Inflammatory macrophage (primary cell): Measurements from ENCODE around the gene SMIM5.
"Not testable (repeated sequence)": the region's sequence is repeated elsewhere in the genome, so short reads cannot be mapped to it uniquely, and the experiment has no call there.

Source experiments
- DNase-seq, 2 donors: peaks; one replicate each; pipeline ENCODE4 v3.0.0-alpha.2; 2020 to 2022
- total RNA-seq, 18 experiments: gene quantifications; one replicate each; lab custom pipeline; 2026; ENCODE audit warnings: mixed read lengths in 6 of 18, inconsistent platforms in 2 of 18; lab: John Stamatoyannopoulos, UW

The SMIM5 gene, protein sequence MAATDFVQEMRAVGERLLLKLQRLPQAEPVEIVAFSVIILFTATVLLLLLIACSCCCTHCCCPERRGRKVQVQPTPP
- total RNA-seq, result 0 to 1.9 (median 0.27) reads per million in 18 experiments

DNA sequence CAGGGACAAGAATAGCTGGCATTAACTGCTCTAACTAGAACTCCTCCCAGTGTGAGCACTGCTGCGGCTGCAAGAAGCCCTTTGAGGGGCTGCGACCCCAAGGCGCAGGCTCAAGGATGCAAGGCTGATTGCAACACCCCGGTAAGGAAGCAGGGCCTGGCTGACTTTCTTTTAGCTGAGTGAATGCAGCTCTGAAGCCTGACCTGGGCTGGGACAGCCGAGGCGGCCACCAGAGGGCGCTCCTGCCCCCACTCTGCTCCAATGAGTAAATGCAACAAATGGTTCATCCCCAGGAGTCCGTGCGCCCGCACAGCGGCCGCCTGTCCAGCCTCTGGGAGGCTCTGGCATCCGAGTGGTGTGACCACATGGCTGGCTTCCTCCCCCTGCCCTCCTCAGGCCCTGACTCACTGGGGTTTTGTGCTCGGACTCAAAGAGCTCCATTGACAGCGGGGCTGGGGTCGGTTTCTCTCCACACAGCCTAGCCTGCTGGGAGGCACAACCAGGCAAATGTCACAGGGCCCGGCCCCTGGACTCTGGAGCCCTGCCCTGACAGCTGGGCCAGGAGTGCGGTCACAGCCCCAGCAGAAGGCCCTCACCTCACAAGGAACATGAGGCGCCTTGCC lies at the start of gene SMIM5:
Gene SMIM5 (plus strand): TSS at position 572 of the 623 bp plus-strand sequence. CDS start 6,768 bp downstream, outside the sequence.
- peak; percentile 69 to 73 for DNase-seq

DNA sequence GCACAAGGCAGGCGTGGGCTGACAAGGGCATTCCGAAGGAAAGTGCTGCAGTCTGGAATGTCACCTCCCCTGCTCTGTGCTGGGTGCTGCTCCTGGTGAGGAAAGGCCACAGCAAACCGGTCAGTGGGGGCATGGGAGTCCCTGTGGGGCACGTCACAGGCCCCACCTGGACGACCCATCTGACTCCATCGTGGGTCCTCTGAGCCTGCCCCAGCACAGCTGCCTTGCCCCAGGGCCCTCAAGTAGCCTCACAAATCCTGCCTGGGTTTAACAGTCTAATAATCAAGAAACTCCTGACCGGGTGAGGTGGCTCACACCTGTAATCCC lies 48.4 kb upstream of the SMIM5 start:
- DNase-seq, result no peak

DNA sequence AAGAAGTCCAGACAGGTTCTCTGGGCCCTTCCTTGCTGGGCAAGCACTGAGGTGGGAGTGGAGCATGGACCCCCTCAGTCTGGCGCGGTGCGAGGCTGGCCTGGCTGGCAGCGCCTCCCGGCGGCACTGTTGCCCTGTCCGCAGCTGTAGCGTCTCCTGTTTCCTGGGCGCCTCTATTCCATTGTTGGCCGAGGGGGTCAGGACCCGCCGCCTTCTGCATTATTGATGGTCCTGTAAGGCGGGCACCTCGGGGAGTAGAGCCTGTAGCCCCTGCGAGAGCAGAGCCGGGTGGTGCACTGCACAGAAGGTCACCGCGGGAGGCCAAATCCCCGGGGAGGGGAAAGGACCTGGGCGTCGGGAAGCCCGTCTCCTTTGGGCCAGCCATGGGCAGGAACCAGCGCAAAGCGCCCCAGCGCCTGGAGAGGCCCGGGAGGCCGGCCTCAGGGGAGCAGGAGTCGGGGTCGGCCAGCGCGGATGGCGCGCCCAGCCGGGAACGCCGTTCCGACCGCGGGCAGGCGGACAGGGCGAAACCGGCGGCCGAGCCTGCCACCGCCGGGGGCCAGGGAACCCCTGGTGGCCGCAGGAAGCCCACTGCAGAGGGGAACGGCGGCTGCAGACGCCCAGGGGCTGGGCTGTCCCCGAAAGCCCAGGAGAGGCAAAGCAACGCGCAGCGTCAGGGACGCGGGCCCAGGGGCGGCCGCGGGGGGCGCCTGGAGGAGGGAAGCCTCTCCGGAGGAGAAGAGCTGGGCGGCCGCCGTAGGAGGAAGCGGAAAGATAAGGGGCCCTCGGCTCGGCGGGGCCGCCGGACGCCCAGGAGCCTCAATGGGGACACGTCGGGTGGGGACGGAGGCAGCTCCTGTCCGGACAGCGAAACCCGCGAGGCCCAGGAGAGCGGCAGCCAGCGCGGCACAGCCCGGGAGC lies 45.3 kb upstream of the SMIM5 start, which contains the start of gene MYO15B:
Gene MYO15B (plus strand): TSS at position 126 of the 921 bp plus-strand sequence. CDS start 258 bp downstream, at position 384.
- peak; percentile 56 to 70 for DNase-seq

DNA sequence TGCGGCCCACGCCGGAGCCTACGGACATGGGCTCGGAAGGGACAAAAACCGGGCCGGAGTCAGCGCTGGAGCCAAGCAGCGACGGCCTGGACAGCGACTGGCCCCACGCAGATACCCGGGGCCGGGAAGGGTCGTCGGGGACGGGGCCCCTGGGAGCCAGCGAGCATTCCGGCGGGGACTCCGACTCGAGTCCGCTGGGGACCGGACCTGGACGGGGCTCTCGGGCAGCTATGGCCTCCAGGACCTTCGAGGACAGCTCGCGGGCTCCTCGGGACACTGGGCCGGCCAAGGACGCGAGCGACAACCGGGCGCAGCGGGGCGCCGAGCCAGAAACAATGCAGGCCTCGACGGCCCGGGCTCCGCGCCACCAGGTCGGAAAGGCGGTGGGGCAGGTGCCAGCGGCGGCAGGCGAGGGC lies 44.6 kb upstream of the SMIM5 start:
- no peak for DNase-seq

DNA sequence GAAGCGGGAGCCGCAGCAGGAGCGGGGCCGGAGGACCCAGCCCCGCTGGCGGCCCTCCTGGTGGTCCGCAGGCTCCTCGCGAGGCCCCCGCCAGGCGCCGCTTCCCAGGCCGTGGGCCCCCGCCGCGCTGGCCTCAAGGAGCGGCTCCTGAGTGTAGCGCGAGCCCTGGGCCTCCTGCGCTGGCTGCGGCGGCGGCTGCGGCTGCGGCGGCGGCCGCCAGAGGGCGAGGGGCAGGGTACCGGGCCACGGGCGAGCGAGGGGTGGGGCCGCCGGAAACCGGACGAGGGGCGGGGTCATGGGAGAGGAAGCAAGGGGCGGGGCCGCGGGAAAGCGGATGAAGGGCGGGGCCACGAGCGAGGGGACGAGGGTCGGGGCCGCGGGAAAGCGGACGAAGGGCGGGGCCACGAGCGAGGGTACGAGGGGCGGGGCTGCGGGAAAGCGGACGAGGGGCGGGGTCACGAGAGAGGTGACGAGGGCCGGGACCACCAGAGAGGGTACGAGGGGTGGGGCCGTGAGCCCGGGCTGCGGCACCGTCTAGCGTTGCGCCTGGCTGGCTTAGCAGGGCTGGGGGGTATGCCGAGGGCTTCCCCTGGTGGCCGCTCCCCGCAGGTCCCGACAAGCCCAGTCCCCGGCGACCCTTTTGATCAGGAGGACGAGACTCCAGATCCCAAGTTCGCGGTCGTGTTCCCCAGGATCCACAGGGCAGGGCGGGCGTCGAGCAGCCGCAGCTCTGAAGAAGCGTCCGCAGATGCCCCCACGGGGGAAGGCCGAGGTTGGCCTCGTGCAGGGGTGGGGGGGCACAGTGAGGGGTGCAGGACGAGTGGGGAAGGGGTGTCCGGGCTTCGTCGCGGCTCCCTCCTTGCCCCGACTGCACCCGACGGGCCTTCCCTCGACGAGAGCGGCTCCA lies 44.0 kb upstream of the SMIM5 start:
- DNase-seq, result peak; percentile 86 to 90

DNA sequence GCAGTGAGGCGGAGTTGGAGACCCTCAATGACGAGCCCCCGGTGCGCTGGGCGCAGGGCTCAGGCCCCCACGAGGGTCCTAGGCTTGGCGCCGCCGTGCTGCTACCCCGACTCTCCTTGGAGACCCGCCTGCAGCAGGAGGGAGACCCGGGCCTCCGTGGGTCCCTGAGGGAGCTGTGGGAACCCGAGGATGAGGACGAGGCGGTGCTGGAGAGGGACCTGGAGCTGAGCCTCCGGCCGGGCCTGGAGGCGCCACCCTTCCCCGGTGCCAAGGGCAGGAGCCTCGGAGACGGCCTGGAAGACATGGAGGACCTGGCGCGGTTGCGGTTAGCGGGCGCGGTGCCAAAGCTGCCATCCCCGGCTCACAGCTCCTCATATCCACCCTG lies 43.3 kb upstream of the SMIM5 start:
- no peak for DNase-seq

DNA sequence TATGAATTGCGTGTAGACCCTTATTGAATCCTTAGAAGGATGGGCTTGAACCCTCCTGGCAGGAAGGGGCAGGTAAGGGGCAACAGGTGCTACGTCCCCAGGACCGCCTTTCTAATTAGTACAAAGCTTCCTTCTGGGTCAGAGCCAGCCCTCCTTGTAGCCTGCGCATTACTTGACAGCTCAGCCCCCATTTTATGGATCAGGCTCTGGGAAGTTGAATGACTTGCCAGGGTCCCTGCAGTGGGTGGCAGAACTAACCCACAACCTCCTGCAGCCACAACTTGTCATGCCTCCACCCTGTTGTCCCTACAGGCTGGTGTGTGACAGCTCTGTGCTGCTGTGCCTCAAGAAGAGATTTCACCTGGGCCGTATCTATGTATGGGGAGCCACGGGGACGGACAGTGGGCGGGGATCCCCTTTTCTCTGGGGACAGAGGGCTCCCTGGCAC lies 42.9 kb upstream of the SMIM5 start:
- no peak for DNase-seq

DNA sequence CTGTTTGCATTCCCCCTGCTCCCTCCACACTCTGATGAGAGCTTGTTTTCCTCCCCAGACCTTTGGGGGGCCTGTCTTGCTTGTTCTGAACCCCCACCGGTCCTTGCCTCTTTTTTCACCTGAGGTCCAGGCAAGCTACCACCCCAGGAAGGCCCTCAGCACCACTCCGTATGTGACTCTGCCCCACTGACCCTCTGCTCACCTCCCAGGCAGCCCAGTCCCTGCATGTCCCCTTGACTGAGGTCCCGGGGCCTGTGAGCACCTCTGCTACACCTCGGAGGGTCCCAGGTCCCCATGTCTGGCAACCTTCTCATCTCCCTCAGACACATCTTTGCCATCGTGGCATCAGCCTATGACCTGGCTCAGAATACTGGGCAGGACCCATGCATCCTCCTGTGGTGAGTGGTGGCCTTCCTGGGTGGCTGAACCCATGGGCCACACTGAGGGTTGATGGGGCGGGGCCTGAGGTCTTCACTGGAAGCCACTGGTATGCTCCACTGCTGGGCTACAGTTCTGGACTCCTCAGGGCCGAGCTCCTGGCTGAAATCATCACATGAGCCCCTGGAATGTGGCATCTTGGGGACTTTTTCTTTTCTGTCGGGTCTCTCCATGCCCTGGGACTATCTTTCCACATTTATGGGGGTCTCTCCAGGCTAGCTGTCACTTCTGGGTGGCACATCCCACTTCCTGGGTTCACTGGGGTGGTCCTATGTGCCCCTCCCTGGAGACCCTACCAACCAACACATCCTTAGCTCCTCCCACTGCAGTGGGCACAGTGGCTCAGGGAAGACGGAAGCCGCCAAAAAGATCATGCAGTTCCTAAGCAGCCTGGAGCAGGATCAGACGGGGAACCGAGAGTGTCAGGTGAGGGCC lies 42.1 kb upstream of the SMIM5 start:
- DNase-seq, result no peak

DNA sequence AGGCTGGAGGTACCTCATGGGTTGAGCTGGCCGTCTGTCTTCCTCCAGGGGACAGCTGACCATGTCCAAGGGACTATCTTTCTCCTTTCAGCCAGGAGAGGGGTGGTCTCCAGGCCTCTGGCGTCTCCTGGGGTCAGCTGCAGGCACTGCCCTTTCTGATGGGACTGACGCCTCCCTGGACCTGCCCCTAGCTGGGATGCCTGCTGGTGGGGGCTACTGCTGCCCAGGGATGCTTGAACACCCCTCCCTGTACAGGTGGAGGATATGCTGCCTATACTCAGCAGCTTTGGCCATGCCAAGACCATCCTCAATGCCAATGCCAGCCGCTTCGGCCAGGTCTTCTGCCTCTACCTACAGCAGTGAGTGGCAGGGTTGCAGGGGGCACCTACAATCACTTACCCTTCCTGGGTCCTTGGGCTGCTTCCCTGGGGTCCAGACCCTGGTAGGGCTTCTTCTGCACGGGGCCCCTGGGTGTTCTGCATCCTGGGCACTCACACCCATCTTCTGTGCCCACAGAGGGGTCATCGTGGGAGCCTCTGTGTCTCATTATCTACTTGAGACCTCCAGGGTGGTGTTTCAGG lies 41.4 kb upstream of the SMIM5 start:
- DNase-seq, result no peak

DNA sequence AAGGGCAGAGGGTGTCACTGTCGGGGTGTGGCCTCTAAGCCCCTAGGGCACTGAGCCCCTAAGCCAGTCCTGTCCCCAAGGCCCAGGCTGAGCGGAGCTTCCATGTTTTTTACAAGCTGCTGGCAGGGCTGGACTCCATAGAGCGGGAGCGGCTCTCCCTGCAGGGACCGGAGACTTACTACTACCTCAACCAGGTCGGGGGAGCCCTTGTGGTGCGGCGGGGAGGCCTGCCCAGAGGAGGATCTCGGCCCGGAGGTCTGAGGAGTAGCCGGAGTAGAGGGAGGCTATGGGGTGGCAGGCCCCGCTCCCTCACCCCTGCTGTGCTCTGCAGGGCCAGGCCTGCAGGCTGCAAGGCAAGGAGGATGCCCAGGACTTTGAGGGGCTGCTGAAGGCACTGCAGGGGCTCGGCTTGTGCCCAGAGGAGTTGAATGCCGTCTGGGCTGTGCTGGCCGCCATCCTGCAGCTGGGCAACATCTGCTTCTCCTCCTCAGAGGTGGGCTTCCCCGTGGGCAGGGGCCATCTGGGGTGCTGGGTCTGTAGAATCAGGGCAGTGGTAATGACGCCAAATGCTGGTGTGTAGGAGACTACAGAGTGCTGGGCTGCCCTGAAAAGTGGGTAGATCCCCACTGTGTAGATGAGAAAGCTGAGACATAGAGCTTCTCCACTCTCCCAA lies 40.8 kb upstream of the SMIM5 start:
- no peak for DNase-seq

DNA sequence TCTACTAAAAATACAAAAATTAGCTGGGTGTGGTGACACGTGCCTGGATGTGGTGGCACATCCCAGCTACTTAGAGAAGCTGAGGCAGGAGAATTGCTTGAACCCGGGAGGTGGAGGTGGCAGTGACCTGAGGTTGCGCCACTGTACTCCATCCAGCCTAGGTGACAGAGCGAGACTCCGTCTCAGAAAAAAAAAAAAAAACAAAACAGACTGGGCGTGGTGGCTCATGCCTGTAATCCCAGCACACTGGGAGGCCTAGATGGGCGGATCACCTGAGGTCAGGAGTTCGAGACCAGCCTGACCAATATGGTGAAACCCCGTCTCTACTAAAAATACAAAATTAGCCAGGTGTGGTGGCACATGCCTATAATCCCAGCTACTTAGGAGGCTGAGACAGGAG lies 39.8 kb upstream of the SMIM5 start:
- DNase-seq, result not testable (repeated sequence)

DNA sequence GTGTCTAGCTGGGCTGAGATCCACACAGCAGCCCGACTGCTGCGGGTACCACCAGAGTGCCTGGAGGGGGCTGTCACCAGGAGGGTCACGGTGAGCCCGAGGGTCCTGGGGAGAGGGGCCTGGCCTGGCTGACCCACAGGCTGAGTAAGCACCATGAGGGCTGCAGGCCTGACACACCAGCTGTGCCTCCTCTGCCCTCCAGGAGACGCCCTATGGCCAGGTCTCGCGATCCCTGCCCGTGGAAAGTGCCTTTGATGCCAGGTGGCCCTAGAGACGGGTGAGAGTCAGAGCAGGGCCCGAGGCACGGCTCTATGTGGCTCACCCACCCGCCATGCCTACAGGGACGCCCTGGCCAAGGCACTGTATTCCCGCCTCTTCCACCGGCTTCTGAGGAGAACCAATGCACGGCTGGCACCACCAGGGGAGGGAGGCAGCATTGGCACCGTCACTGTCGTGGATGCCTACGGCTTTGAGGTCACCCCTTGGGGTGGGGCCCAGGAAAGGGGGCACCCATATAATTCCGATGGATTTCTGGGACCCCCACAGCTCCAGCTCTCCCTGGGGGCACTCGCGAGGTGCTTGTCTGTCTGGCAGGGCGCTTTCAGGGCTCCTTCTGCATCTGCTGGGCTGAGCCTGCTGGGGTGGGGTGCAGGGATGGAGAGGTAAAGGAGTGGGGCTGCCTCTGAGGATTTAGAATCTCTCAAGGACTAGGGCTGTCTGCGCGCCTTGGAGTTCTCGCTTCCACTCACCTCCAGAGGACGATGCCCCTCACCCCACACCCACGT lies 38.5 kb upstream of the SMIM5 start:
- no peak for DNase-seq

DNA sequence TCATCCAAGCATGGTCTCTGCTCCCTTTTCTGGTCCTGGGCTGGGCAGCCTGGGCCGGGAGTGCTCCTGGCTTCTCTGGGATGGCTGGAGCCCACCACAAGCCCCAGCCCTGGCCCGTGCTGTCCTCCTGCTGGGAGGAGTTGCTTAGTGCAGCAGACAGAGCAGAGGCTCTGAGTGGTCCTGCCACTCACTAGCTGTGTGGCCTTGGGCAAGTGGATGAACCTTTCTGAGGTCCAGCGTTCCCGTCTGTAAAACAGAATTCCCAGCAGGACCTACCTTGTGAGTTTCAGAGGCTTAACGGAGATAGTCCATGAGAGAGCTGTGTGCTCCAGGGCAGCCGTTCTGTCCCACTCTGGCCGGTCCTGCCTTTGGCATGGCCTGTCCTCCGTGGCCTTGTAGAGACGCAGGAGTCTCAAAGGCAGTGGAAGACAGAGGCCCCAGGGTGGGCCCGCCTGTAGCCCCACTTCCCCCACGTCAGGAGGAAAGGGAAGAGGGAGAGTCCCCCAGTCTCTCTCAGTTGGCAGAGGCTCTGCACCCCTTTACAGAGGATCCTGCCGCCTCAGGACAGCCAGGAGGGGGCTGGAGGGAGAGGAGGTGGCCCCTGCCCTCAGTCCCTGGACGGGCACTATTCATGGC lies 37.8 kb upstream of the SMIM5 start:
- DNase-seq, result no peak

DNA sequence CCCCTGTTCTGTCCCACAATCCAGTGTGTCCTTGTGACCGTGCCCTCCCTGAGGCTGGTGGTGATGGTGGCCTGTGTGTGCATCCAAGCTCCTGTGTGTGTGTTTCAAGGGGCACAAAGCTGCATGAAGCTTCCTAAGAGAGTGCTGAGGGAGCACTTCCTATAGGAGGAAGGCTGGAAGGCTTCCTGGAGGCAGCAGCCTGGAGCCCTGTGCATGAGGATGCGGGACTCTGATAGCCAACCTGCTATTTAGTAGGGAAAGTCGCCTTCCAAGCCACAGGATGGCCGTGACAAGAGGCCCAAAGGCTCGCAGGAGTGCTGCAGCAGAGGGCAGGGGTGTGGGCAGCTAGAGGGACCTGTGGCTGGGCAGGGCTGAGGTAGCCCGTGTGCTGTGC lies 37.3 kb upstream of the SMIM5 start:
- DNase-seq, result no peak

DNA sequence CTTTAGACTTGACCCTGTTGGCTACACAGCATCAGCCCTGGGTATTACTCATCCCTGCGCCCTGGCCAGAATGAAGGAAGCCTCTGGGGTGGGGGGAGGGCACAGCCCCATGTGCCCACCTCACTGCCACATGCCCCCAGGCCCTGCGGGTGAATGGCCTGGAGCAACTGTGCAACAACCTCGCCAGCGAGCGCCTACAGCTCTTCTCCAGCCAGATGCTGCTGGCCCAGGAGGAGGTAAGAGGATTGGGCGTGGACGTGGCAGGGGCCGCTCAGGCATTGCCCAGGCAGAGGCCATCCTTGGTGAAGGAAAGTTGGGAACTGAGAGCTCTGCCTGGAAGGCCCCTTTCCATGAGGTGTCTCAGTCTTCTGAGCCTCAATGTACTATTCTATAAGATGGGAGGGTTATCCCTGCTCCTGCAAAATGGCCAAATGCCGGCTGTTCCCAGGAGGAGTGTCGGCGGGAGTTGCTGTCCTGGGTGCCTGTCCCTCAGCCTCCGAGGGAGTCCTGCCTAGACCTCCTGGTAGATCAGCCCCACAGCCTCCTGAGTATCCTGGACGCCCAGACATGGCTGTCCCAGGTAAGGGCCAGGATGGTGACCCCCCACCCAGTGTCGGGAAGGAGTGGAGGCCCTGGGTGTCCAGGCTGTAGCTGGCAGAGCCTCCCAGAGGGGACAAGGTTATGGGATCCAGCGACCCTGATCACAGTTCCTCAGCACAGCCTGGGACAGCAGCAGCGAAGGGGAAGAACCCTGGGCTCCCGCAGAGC lies 36.7 kb upstream of the SMIM5 start:
- DNase-seq, result no peak

DNA sequence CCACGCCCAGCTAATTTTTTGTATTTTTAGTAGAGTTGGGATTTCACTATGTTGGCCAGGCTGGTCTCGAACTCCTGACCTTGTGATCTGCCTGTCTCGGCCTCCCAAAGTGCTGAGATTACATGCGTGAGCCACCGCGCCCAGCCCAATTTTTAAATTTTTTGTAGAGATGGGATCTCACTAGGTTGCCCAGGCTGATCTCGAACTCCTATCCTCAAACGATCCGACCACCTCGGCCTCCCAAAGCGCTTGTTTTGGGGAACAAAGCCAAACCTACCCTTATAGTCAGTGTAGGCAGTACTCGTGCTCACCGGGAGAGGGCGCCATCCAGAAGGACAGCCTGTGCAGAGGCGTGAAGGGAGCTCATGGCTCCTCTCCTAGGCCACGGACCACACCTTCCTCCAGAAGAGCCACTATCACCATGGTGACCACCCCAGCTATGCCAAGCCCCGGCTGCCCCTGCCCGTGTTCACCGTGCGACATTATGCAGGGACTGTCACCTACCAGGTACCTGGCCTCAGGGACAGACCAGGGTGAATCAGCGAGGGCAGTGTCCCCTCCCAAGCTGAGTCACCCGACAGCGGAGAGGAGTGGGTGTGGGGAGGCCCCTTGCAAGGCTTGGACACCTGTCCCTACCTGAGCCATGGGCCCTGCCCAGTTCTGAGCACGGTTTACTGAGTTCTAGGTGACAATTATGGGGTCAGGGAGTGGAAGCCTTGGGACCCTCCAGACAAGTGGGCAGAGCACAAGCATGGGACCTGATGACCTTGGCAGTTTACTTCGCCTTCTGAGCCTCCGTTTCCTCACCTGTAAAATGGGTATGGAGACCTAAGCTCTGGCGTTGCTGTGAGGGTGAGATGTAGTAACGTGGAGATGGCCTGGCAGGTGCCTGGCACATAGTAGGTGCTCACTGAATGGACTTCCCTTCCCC lies 31.9 kb upstream of the SMIM5 start:
- DNase-seq, result peak; percentile 56 to 59

DNA sequence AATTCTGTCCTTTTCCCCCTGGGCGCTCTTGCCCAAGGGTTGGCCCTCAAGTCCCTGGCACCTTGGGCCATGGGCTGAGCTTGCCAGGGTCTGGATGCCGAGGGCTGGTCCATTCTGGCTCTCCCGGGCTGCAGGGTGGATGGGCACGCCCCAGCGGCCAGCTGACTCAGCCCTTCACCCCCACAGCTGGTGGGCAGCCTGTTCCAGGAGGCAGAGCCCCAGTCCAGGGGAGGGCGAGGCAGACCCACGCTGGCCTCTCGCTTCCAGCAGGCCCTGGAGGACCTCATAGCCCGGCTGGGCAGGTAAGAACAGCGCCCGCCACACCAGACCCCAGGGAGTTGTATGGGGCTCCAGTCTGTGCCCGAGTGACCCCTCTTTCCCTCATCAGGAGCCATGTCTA lies 30.6 kb upstream of the SMIM5 start:
- no peak for DNase-seq
